Fibroblast of skin of left quadriceps (primary cell): ENCODE measurements around the gene DBNL.
"Not testable (repeated sequence)": the region's sequence is repeated elsewhere in the genome, so short reads cannot be mapped to it uniquely, and the experiment has no call there.

Experiments used
- DNase-seq, 2 experiments: peaks; one replicate each; pipeline ENCODE4 v3.0.0-alpha.2; 2013; ENCODE audit warnings: low read depth in 2 of 2

DBNL gene

DNA sequence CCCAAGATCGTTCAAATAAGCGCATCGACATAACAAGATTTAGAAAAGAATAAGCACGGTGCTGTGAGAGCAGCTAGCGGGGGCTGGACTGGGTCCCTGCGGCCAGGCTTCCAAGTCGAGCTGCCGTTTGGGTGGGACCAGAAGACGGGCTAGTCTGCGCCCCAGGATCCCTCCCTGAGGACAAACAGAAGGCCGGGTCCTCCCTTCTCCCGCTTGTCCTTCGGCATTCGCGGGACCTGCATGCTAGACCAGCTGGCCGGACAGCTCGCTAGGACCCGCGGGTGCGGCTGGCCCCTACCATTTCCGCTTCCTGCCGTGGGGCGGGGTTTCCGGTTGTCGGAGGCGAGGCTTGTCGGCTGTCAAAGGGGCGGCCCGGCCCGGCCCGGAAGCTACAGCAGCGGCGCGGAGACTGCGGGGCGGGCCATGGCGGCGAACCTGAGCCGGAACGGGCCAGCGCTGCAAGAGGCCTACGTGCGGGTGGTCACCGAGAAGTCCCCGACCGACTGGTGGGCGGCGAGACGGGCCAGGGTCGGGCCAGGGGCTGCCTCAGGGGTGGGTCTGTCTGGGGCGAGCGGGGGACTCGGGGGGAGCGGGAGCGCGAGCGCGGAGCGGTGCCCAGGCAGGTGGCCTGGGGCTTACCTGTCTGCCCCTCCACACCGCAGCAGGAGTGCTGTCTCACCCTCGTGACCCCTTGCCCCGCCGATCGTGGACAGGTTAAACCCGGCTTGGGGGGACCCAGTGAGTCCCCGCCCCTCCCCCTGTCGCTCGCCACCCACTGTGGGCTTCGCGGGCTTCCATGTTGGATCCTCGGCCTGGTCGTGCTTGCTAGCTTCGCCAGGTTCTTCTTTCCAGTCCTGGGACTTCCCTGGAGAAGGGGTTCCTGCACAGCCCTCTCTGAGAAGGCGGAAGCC lies at the start of gene DBNL:
Gene DBNL, plus strand, starts transcription at position 388 of the 911 bp plus-strand sequence. Its CDS starts 36 bp downstream, at position 424.
- DNase-seq: peak; percentile 39 to 50

DNA sequence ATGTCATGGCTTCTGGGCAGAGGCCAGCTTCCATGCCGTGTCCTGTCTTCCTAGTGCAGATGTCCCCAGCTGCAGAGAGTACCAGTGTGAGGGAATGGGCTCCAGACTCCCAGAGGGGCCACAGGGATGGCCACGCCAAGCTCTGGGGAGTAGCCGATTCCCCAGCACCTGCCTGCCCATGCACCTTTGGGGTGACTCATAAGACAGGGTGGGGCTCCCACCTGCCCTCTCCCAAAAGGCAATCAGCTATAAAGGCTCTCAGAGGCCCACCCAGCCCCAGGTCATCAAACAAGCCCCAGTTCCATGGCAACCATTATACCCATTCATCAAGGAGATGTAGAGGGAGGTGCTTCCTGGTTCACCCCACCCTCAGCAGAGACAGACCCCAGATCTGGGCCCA lies 47.0 kb upstream of the DBNL start, which contains the start of gene SPDYE1:
Gene SPDYE1, plus strand, starts transcription at position 366 of the 400 bp plus-strand sequence. CDS start 2,053 bp downstream, outside the sequence.
- DNase-seq: not testable (repeated sequence)

DNA sequence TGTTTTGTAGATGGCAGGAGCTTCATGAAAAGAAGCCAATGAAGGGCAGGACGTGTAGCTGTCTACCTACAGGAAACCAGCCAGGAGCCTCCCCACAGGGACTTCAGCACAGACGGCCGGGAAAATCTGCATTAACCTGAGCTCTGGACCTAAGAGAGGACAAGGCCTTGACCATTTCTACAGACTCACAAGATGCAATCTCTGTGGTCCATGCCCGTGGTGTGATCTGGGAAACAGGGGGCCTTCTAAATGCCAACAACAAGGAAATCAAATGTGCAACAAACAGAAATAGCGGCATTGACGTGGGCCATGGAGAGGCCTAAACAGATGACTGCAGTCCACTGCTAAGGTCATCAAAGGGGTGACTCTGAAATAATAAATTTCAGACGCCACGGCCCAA lies 32.4 kb upstream of the DBNL start:
- not testable (repeated sequence) for DNase-seq

DNA sequence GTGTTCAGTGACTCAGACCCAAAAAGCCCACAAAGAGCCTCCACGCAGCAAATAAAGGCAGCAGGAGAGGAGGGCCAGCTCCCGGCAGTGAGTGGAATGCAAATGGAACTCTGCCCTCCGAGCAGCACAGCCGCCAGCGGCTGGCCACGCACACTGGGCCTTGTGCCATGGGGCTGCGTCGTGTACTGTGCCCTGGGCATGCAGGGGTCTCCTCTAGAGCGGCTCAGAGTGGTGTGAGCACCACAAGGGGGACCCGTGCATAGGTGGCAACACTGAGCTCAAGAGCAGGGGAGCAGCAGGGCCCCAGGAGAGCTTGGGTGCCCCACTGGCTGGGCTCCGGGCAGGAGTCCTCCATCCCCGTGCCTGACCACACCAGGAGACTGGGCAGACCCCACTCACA lies 29.4 kb upstream of the DBNL start:
- DNase-seq: not testable (repeated sequence)

DNA sequence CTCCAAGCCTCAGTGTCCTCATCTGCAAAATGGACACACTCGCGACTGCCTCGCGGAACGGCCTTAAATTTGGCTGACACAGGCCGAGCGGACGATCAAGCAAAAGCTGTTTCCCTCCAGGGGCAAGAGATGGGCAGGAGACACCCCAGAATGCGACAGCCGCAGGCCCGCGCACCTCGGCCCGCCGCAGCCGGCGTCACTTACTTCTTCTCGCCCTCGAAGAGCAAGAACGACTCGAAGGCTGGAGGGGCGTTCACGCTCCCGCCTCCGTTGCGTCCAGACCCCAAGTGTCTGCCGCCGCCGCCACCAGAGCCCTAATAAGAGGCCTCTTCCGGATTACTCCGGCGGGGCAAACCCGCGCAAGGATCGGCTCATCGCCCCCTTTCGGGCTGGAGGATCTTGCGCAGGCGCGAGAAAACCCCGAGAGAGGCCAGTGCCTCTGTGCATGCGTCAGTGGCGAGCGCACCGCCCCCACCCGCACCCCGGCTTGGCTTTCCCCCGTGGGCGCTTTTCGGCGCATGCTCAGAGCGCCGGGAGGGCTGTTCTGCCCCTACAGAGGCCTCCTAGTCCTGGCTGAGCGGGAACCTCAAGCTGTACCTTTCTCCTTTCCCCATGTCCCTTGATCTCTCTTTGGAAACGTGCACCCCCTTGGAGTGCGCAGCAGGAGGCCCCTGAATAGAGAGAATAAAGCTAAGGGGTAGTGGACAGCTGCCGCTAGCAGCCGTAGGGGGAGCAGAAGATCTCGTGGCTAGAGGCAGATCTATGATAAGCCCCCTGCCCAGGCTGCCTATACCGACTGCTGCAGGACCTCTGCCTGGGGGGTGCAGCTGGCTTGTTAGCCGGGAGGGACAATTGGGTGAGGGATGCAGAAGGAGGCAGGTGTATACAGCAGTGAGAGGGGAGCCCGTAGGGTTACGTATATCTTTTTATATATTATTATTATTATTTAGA lies 25.4 kb upstream of the DBNL start:
- peak; percentile 94 for DNase-seq

DNA sequence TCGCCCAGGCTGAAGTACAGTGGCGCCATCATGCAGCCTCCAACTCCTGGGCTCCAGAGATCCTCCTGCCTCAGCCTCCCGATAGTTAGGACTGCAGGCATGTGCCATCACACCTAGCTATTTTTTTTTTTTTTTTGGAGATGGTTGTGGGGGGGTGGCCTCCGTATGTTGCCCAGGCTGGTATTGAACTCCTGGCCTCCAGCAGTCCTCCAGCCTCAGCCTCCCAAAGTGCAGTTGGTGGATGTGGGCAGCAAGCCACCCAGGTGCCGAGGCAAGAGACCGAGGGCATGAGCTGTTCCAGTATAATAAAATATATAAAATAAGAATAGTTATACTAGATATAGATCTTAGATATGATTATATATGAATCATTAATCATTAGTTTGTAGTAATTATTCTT lies 24.7 kb upstream of the DBNL start:
- not testable (repeated sequence) for DNase-seq

DNA sequence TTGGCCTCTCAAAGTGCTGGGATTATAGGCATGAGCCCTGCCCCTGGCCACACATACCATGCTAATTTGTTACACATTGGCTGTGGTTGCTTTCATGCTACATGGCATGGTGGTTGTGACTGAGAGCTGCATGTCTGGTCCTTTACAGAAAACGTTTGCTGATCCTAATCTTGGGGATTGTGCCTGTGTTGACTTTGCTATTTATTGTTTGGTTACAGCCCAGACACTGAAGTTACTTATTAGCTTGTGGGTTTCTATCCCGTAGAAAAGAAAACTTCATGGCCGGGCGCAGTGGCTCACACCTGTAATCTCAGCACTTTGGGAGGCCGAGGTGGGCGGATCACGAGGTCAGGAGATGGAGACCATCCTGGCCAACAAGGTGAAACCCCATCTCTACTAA lies 22.4 kb upstream of the DBNL start:
- not testable (repeated sequence) for DNase-seq

DNA sequence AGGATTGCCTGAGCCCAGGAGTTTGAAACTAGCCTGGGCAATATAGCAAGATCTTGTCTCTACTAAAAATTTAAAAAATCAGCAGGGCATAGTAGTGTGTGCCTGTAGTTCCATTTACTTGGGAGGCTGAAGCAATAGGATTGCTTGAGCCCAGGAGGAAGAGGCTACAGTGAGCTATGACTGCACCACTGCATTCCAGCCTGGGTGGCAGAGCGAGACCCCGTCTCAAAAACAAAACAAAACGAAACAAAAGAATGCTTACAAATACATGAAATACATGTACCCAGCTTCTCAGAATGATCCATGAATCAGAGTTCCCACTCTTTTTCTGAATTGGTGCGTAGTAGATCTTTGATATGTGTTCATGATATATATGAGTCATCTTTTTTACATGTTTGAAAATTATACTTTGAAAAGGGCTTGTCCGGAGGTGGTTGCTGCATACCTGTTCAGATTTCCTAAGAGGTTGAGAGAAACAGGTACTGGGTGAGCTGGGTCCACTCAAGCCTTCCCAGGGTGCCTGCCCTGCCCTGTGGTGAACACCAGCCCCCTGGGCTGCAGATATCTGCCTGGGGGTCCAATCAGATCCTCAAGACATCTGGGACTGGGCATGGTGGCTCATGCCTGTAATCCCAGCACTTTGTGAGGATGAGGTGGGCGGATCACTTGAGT lies 21.6 kb upstream of the DBNL start:
- not testable (repeated sequence) for DNase-seq

DNA sequence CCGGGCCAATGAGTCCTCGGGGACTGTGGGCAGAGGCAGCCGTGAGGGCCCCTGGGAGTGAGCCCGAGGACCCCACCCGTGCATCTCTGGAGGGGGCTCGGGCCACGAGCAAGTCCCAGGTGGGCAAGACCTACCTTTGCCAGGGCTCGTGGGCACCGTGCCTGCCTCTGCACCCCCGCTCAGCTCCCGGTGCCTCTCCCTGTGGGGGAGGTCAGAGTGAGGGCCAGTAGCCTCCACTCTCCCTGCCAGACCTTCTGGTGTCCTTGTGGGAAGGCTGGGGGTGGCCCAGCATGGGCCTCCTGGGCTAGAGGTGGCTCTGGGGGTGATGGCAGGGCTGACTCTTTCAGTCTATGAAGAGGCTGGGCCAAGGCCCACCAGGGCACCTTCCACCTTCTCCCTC lies 15.1 kb upstream of the DBNL start:
- DNase-seq: not testable (repeated sequence)

DNA sequence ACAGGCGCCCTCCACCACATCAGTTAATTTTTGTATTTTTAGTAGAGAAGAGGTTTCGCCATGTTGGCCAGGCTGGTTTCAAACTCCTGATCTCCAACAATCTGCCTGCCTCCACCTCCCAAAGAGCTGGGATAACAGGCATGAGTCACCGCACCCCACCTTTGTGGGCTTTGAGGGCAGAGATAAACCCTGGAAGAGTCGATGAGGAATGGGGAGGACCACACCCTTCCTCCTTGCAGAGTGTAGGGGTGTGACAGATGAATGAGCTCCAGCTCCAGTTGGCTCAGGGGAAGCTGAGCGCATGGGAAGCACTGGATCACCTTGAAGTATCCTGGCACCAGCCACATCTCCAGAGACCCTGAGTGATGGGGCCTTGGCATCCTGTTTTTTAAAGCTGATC lies 14.5 kb upstream of the DBNL start:
- not testable (repeated sequence) for DNase-seq

DNA sequence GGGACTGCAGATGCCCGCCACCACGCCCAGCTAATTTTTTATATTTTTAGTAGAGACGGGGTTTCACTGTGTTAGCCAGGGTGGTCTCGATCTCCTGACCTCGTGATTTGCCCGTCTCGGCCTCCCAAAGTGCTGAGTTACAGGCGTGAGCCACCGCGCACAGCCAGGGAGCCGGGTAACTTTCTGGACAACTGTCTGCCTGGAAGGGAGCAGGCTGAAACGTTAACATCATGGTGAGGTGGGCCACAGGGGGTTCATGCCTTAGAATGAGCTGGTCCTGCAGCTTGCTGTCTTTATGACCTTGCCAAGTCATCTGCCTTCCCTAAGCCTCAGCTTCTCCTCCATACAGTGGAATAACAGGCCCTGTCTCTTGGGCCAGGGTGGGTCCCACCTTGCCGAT lies 13.2 kb upstream of the DBNL start:
- not testable (repeated sequence) for DNase-seq

DNA sequence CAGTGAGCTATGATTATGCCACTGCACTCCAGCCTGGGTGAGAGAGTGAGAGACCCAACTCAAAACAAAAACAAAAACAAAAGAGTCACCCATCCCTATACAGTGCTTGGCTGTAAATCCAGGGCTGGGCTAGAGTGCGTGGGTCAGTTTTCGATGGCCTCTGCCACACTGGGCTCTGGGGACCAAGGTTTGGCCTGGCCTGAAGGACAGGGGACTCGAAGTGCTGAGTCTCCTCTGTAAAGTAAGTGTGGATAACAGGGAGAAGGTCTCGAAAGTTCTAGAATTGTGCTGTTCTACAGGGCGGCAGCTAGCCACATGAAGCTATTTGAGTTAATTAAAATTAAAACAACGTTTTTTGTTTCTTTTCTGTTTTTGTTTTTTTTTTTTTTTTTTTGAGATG lies 12.5 kb upstream of the DBNL start:
- DNase-seq: not testable (repeated sequence)

DNA sequence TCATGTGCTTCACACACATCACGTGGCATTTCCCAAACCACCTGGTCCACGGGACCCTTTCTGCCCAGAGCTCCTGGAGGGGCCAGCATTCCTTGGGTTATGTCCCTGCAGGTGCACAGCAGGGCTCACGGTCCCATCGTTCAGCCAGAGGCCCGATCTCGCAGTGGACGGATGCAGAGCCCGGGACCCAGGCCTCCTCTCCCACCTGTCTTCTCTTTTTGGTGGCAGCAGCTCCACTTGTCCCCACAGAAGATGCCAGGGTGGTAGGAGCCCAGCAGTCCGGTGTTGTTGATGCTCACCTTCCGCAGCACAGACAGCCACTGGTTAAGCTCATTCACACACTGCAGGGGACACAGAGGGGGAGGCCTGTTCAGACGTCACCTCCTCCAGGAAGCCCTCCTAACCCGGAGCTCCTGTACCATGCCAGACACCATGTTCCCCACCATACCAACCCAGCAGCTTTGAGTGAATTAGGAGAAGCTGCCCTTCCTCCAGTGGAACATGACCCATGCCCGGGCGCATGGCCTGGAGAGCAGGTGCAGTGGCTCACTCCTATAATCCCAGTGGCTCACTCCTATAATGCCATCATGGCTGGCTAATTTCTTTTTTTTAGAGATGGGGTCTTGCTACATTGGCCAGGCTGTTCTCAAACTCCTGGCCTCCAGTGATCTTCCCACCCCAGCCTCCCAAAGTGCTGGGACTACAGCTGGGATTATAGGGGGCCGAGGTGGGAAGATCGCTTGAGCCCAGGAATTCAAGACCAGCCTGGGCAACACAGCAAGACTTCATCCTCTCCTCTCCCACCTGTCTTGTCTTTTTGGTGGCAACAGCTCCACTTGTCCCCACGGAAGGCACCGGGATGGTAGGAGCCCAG lies 10.3 kb upstream of the DBNL start:
- not testable (repeated sequence) for DNase-seq

DNA sequence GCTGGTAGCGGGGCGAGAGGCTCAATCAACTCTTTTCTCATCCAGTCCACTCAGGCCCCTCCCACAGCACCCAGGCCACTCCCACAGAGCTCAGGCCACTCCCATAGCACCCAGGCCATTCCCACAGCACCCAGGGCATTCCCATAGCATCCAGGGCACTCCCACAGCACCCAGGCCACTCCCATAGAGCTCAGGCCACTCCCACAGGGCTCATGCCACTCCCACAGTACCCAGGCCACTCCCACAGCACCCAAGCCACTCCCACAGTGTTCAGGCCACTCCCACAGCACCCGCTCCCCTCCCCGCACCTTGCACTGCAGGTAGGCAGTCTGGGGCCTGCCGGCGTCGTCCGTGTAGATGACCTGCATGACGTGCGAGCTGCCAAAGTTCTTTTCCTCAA lies 8.1 kb upstream of the DBNL start:
- DNase-seq: not testable (repeated sequence)

DNA sequence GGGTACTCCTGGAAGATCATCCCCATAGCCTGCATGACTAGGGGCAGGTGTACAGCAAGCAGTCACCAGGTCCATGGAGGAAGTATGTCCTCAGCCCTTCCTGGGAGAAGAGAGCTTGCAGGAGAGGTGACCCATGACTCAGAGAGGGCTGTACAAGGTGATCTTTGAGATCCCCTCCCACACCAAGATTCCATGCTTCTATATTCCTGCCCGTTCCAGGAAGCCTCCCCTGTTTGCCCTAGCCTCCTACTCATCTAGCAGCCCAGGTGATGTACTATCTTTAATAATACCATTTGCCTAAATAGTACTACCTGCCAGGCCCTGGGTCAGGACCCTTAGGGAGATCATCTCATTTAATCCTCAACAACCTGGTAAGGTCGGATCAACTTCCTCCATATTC lies 6.6 kb upstream of the DBNL start:
- not testable (repeated sequence) for DNase-seq

DNA sequence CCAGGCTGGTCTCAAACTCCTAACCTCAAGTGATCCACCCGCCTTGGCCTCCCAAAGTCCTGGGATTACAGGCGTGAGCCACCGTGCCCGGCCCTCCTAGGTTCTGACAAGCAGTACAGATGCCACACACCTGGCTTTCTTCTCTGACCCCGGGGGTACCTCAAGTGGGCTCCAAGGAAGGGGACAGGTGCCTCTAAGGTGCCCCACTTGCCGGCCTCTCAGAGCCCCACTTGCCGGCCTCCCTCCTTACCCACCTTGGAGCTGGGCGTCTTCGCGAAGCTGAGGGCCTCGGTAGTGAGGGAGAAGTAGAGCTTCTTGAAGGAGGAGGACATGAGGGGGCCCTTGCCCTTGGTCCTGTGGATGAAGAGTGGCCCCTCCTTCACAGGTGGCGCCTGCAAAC lies 5.9 kb upstream of the DBNL start:
- DNase-seq: not testable (repeated sequence)

DNA sequence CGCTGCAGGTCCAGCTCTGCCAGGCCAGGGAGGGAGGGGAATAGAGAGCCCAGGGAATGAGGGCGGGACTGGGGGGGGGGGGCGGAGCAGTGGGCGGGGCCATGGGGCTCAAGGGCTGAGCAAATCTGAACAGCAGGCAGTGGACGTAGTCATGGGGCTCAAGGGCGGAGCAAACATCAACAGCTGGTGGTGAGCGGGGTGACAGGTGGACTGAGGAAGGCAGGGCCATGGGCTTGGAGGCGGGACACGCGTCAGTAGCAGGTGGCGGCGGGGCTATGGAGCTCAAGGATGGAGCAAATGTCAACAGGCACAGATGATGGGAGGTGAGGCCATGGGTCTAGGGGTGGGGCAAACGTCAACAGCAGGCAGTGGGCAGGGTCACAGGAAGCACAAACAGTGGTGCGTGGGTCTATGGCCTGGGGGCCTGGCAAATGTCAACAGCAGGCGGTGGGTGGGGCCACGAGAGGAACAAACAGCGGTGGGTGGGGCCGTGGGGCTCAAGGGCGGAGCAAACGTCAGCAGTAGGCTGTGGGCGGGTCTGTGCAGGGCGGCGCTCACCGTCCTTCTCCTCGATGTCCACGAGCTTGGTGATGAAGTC lies 5.4 kb upstream of the DBNL start:
- DNase-seq: not testable (repeated sequence)

DNA sequence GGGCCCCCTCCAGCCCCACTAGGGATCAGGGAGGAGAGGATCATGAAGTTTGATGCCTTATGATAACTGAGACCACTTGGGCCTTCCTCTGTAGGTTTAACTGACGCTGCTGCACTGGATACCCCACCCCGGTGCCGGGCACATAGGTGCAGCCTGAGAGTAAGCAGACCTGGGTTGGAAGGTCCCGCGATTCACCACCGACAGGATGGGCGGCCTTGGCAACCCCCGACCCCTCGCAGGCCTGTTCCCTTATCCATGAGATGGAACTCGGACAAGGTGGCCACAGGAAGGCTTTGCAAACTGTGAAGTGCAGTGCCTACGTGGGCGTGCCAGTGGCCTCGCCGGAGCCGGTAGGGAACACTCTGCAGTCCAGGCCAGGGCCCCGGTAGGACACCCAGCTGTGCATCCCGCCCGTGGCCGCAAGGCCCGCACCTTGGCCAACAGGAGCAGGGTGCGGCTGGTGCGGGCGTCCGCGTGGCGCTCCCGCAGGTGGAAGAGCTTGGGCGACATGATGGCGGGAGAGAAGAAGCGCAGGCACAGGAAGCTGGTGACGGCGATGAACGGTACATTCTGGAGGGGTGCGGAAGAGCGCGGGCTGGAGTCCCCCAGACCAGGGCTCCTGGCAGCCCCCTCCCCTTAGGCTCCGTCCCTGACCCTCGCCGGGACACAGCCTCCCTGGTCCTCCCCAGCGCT lies 4.6 kb upstream of the DBNL start:
- DNase-seq: not testable (repeated sequence)

DNA sequence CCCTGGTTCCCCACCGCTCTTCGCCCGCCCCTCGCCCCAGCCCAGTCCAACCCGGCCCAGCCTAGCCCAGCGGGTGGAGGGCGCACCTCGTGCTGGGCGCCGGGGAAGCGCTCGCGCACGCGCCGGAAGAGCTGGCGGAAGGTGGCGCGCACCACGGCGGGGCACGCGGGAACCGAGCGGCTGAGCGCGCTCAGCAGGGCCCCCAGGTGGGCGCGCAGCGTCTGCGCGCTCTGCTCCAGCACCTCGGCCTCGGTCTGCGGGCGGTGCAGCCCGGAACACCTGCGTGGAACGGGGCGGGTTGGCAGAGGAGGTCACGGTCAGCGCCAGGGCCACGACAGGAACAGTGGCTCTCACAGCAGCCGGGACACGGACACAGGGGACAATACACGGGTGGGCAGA lies 4.0 kb upstream of the DBNL start:
- DNase-seq: not testable (repeated sequence)

DNA sequence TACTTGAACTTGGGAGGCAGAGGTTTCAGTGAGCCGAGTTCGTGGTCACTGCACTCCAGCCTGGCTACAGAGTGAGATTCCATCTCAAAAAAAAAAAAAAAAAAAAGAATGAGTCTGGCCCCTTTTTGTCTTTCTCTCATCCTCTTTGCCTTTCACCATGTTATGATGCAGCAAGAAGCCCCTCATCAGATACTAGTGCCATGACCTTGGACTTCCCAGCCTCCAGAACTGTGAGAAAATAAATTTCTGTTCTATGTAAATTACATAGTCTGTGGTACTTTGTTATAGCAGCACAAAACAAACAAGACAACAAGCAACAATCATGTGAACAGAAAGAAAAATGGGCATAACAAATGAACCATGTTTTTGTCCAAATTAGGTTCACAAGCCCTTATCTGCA lies 2.3 kb upstream of the DBNL start:
- DNase-seq: no peak
